Duodenal mucosa (tissue), 2 donors: ENCODE results near the gene UFD1.

Source experiments
- H3K27ac ChIP-seq: one replicate; pipeline ENCODE4 v1.7.0; 2013; ENCODE audit warnings: low read depth, low read length
- H3K27me3 ChIP-seq, 2 donors: one replicate each; pipeline ENCODE4 v1.7.0; 2013; ENCODE audit warnings: low read length in 2 of 2, control low read depth in 1 of 2; ENCODE audit not compliant: insufficient read depth in 2 of 2, control insufficient read depth in 1 of 2
- H3K36me3 ChIP-seq, 2 donors: one replicate each; pipeline ENCODE4 v1.7.0; 2013; ENCODE audit warnings: low read length in 2 of 2, control low read depth in 1 of 2; ENCODE audit not compliant: insufficient read depth in 2 of 2, control insufficient read depth in 1 of 2
- H3K4me1 ChIP-seq, 2 donors: one replicate each; pipeline ENCODE4 v1.7.0; 2013; ENCODE audit warnings: low read length in 2 of 2, control low read depth in 1 of 2; ENCODE audit not compliant: insufficient read depth in 2 of 2, control insufficient read depth in 1 of 2
- H3K4me3 ChIP-seq, 2 donors: one replicate each; pipeline ENCODE4 v1.7.0; 2013; ENCODE audit warnings: low read length in 2 of 2, low read depth in 1 of 2
- H3K9ac ChIP-seq, 2 donors: one replicate each; pipeline ENCODE4 v1.7.0; 2013; ENCODE audit warnings: low read length in 2 of 2, low read depth in 1 of 2
- H3K9me3 ChIP-seq, 2 donors: one replicate each; pipeline ENCODE4 v1.7.0; 2013; ENCODE audit warnings: low read length in 2 of 2, control low read depth in 1 of 2; ENCODE audit not compliant: control insufficient read depth in 1 of 2

UFD1 gene

GRCh38 chr22:19506212-19506611 is 27.2 kb upstream of the UFD1 start:
- Histone ChIP-seq H3K27me3 (no peaks in the 10 kb centered on the region), H3K4me1 (no peaks in the 10 kb centered on the region), H3K27ac (no peak overlapping the region), H3K36me3 (no peaks in the 10 kb centered on the region), H3K9ac (no peak overlapping the region), H3K9me3 (no peaks in the 10 kb centered on the region), H3K4me3 (no peak overlapping the region)

GRCh38 chr22:19505735-19506126 is 26.7 kb upstream of the UFD1 start:
- Histone ChIP-seq H3K27ac (no peak overlapping the region), H3K36me3 (no peaks in the 10 kb centered on the region), H3K9ac (no peak overlapping the region), H3K4me1 (no peaks in the 10 kb centered on the region), H3K27me3 (no peaks in the 10 kb centered on the region), H3K9me3 (no peaks in the 10 kb centered on the region), H3K4me3 (no peak overlapping the region)

- no peaks in the 10 kb centered on the region for H3K36me3 ChIP-seq
- H3K9me3 ChIP-seq: no peaks in the 10 kb centered on the region
- no peak overlapping the region for H3K9ac ChIP-seq
- H3K27ac ChIP-seq: no peak overlapping the region
- H3K27me3 ChIP-seq: no peaks in the 10 kb centered on the region
- no peaks in the 10 kb centered on the region for H3K4me1 ChIP-seq
- no peak overlapping the region for H3K4me3 ChIP-seq
Observed at GRCh38 chr22:19504900-19505734, 26.1 kb upstream of the UFD1 start.

GRCh38 chr22:19503869-19504268 is 24.9 kb upstream of the UFD1 start:
- no peaks in the 10 kb centered on the region for H3K36me3 ChIP-seq
- no peaks in the 10 kb centered on the region for H3K9me3 ChIP-seq
- H3K4me1 ChIP-seq: no peaks in the 10 kb centered on the region
- H3K4me3 ChIP-seq: no peak overlapping the region
- H3K27ac ChIP-seq: no peak overlapping the region
- H3K27me3 ChIP-seq: no peaks in the 10 kb centered on the region
- H3K9ac ChIP-seq: no peak overlapping the region

- Histone ChIP-seq H3K4me1 (no peaks in the 10 kb centered on the region), H3K27me3 (no peaks in the 10 kb centered on the region), H3K36me3 (peaks cover 0 to under 1% of the 10 kb centered on the region in 2 donors), H3K9ac (no peak overlapping the region), H3K4me3 (no peak overlapping the region), H3K9me3 (no peaks in the 10 kb centered on the region), H3K27ac (no peak overlapping the region)
Observed at GRCh38 chr22:19503367-19503766, 24.4 kb upstream of the UFD1 start.

GRCh38 chr22:19501897-19502447 is 23.0 kb upstream of the UFD1 start:
- no peak overlapping the region for H3K9ac ChIP-seq
- peaks cover 0 to 5% of the 10 kb centered on the region in 2 donors for H3K36me3 ChIP-seq
- H3K4me1 ChIP-seq: no peaks in the 10 kb centered on the region
- no peak overlapping the region for H3K27ac ChIP-seq
- no peaks in the 10 kb centered on the region for H3K9me3 ChIP-seq
- no peaks in the 10 kb centered on the region for H3K27me3 ChIP-seq
- no peak overlapping the region for H3K4me3 ChIP-seq

GRCh38 chr22:19499880-19500242 is 20.9 kb upstream of the UFD1 start:
- Histone ChIP-seq H3K36me3 (peaks cover 0 to 5% of the 10 kb centered on the region in 2 donors), H3K4me3 (no peak overlapping the region), H3K27ac (no peak overlapping the region), H3K27me3 (no peaks in the 10 kb centered on the region), H3K4me1 (no peaks in the 10 kb centered on the region), H3K9me3 (no peaks in the 10 kb centered on the region), H3K9ac (no peak overlapping the region)

- H3K27me3 ChIP-seq: no peaks in the 10 kb centered on the region
- H3K27ac ChIP-seq: no peak overlapping the region
- H3K4me1 ChIP-seq: no peaks in the 10 kb centered on the region
- H3K9ac ChIP-seq: no peak overlapping the region
- H3K4me3 ChIP-seq: no peak overlapping the region
- no peaks in the 10 kb centered on the region for H3K9me3 ChIP-seq
- H3K36me3 ChIP-seq: peaks cover 0 to 5% of the 10 kb centered on the region in 2 donors
Observed at GRCh38 chr22:19499236-19499879, 20.4 kb upstream of the UFD1 start.

GRCh38 chr22:19498866-19499190 is 19.8 kb upstream of the UFD1 start:
- Histone ChIP-seq H3K9ac (no peak overlapping the region), H3K4me1 (no peaks in the 10 kb centered on the region), H3K27me3 (no peaks in the 10 kb centered on the region), H3K27ac (no peak overlapping the region), H3K4me3 (no peak overlapping the region), H3K9me3 (no peaks in the 10 kb centered on the region), H3K36me3 (peaks cover 0 to 5% of the 10 kb centered on the region in 2 donors)

GRCh38 chr22:19498154-19498865 is 19.3 kb upstream of the UFD1 start:
- H3K36me3 ChIP-seq: peaks cover 0 to 5% of the 10 kb centered on the region in 2 donors
- H3K9ac ChIP-seq: no peak overlapping the region
- no peaks in the 10 kb centered on the region for H3K4me1 ChIP-seq
- H3K27ac ChIP-seq: no peak overlapping the region
- no peaks in the 10 kb centered on the region for H3K9me3 ChIP-seq
- no peak overlapping the region for H3K4me3 ChIP-seq
- H3K27me3 ChIP-seq: no peaks in the 10 kb centered on the region
